SU-DHL-6 (cell line): ENCODE measurements around the gene TRIM22.

ENCODE experiments used
- H2AFZ ChIP-seq: fragments of 200-600 bp; sonication (generic); 2 replicates; pipeline ENCODE4 v1.6.1; 2014; ENCODE audit warnings: low read depth, mild to moderate bottlenecking, moderate library complexity, mixed read lengths, antibody characterized with exemption, low read length; ENCODE audit not compliant: severe bottlenecking
- H3F3A ChIP-seq: fragments of 200-600 bp; shearing (Covaris generic); 2 replicates; pipeline ENCODE4 v1.6.0; 2016; ENCODE audit warnings: antibody characterized with exemption, mild to moderate bottlenecking; ENCODE audit not compliant: insufficient read depth
- H3K27ac ChIP-seq: fragments of 200-600 bp; sonication (generic); 2 replicates; pipeline ENCODE4 v1.5.1; 2016; ENCODE audit warnings: low read depth, mild to moderate bottlenecking, low read length, moderate library complexity, mixed read lengths
- H3K27me3 ChIP-seq: fragments of 200-600 bp; sonication (generic), shearing (Covaris generic); 2 replicates; pipeline ENCODE4 v1.6.0; 2014; ENCODE audit warnings: mild to moderate bottlenecking, low read length
- H3K36me3 ChIP-seq: fragments of 200-600 bp; sonication (generic); 2 replicates; pipeline ENCODE4 v1.6.1; 2014; ENCODE audit warnings: mild to moderate bottlenecking, low read length, mixed read lengths
- H3K4me2 ChIP-seq: fragments of 300-600, 200-600 bp; shearing (Covaris generic), sonication (generic); 2 replicates; pipeline ENCODE4 v1.6.0; 2014; ENCODE audit warnings: low read length, low read depth, mild to moderate bottlenecking; ENCODE audit not compliant: poor library complexity, severe bottlenecking
- H3K4me3 ChIP-seq: fragments of 200-600 bp; sonication (generic); 2 replicates; pipeline ENCODE4 v1.5.1; 2014; ENCODE audit warnings: antibody characterized with exemption, low read length, mild to moderate bottlenecking, mixed read lengths; ENCODE audit not compliant: insufficient read depth, poor library complexity, severe bottlenecking
- H3K79me2 ChIP-seq: fragments of 200-600 bp; sonication (generic); 2 replicates; pipeline ENCODE4 v1.6.1; 2014; ENCODE audit warnings: mild to moderate bottlenecking, low read length, moderate library complexity; ENCODE audit not compliant: insufficient read depth
- H3K9ac ChIP-seq: fragments of 200-600 bp; sonication (generic); 2 replicates; pipeline ENCODE4 v1.7.0; 2014; ENCODE audit warnings: mild to moderate bottlenecking, low read length
- H3K9me2 ChIP-seq: fragments of 200-600 bp; sonication (generic); replicated peaks from 2 replicates; pipeline ENCODE4 v1.6.1; 2014; ENCODE audit warnings: low read length; ENCODE audit not compliant: insufficient read depth
- H3K9me3 ChIP-seq: fragments of 200-600 bp; sonication (generic); 2 replicates; pipeline ENCODE4 v1.6.1; 2014; ENCODE audit warnings: low read length, mixed read lengths; ENCODE audit not compliant: insufficient read depth
- H4K20me1 ChIP-seq: fragments of 200-600 bp; sonication (generic); 2 replicates; pipeline ENCODE4 v1.6.1; 2014; ENCODE audit warnings: low read depth, mild to moderate bottlenecking, antibody characterized with exemption, low read length, moderate library complexity, mixed read lengths
- CTCF ChIP-seq: fragments of 200-600 bp; sonication (generic); IDR thresholded peaks from one replicate; pipeline ENCODE4 v1.5.1; 2017; ENCODE audit warnings: antibody characterized with exemption, mild to moderate bottlenecking, low read length, moderate library complexity; ENCODE audit not compliant: insufficient read depth, poor library complexity, severe bottlenecking
- EZH2phosphoT487 ChIP-seq: fragments of 200-600 bp; sonication (generic), shearing (Covaris generic); conservative IDR thresholded peaks from 2 replicates; pipeline ENCODE4 v1.6.1; 2018; ENCODE audit warnings: mild to moderate bottlenecking, antibody characterized with exemption, low read length, moderate library complexity, mixed read lengths

Gene TRIM22

GRCh38 chr11:5749836-5750235, 60.2 kb downstream of the TRIM22 start:
- Histone ChIP-seq H3K9ac (no peak overlapping the region), H3K9me2 (no peaks in the 10 kb centered on the region), H3K9me3 (no peaks in the 10 kb centered on the region), H3K36me3 (no peaks in the 10 kb centered on the region), H2AFZ (no peak overlapping the region), H3F3A (no peaks in the 10 kb centered on the region), H3K4me2 (no peak overlapping the region), H3K27me3 (peaks cover 3% of the 10 kb centered on the region; the same call in 1 of the 2 replicates), H3K79me2 (no peaks in the 10 kb centered on the region), H4K20me1 (no peaks in the 10 kb centered on the region; the same call in 1 of the 2 replicates), H3K27ac (no peak overlapping the region), H3K4me3 (no peak overlapping the region)
- TF ChIP-seq EZH2phosphoT487 (no peak), CTCF (no peak)

DNA sequence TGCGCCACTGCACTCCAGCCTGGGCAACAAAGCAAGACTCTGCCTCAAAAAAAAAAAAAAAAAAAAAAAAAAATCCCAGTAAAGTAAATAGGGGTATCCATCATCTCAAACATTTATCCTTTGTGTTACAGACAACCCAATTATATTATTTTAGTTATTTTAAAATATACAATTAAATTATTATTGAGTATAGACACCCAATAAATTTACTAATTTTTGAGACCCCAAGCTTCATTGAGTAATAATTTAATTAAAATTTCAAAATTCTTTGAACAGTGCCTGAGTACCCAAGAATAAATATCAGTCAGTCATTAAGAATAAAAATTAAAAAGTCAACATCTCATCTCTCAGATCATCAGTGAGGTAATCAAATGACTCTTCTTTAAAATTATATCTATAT, 64.4 kb downstream of the TRIM22 start, which contains the start of gene OR52N4:
Gene OR52N4 (plus strand): TSS at position 301 of the 400 bp plus-strand sequence. CDS start 498 bp downstream, outside the sequence.
- Histone ChIP-seq H3K4me2 (no peak within 1 kb of the TSS), H4K20me1 (peaks cover 3% of the 10 kb centered on the region; the same call in 1 of the 2 replicates), H3K9me2 (no peaks in the 10 kb centered on the region), H3K27me3 (peaks cover 7% of the 10 kb centered on the region; the same call in 1 of the 2 replicates), H3K36me3 (no peaks in the 10 kb centered on the region), H3K4me3 (no peak within 1 kb of the TSS), H2AFZ (no peak within 1 kb of the TSS), H3K79me2 (no peaks in the 10 kb centered on the region), H3F3A (no peaks in the 10 kb centered on the region), H3K27ac (no peak within 1 kb of the TSS), H3K9me3 (no peaks in the 10 kb centered on the region), H3K9ac (no peak within 1 kb of the TSS)
- TF ChIP-seq EZH2phosphoT487 (no peak), CTCF (no peak)
